Measurements from ENCODE around the gene CPEB3.

- TF ChIP-seq TAF1 (IDR thresholded peaks at IDR 0.05; ENCODE audit: low read depth, low read length) (no peak), POLR2A (IDR thresholded peaks at IDR 0.05; ENCODE audit: low read depth, low read length) (no peak)
Observed at GRCh38 chr10:92150823-92151222, 140.1 kb downstream of the CPEB3 start.

Data from GM12891 (cell line).